ENCODE results near the gene ST8SIA4. TPM values are rescaled to one million over a fixed set of nuclear protein-coding genes. Genes with fewer than 3 reads are reported as not detected.

ST8SIA4 gene, protein sequence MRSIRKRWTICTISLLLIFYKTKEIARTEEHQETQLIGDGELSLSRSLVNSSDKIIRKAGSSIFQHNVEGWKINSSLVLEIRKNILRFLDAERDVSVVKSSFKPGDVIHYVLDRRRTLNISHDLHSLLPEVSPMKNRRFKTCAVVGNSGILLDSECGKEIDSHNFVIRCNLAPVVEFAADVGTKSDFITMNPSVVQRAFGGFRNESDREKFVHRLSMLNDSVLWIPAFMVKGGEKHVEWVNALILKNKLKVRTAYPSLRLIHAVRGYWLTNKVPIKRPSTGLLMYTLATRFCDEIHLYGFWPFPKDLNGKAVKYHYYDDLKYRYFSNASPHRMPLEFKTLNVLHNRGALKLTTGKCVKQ
- total RNA-seq, result 0.68 and 4.1 TPM in 2 replicates

DNA sequence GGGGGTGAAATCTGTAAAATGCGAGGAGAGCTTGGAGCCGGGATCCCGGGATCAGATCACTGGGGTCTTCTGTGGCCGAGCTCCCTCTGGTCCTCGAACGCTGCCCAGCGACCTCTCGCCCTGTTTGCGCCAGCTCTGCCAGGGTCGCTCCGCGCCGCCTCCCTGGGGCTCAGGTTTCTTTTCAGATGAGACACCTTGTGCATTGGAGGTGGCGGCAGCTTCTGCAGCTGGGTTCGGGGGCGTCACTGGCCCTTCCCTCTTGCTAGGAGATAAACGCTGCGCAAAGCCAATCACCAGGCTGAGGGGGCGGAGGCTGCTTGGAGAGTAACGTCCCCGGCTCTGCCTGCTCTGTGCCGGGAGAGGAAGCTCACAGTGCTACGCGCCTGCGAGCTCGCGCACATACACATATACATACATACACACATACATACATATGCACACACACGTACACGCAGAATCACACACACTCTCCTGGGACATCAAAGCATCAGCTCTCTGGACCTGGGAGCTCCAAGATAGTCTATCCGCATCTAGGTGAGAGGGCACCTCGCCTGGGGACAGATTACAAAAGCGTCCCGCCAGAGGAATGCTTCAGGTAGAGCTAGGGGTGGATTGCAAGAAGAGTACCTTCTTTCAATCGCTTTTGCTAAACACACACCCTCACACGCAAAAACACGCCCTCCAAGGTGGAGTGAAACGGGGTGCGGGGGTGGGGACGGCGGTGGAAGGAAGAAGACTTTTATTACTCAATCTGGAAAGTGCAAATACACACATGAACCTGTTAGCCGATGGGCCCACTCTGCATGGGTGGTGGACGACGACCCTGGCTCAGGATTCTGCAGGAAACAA lies at the start of gene ST8SIA4:
Gene ST8SIA4 (minus strand): TSS at position 244 of the 849 bp plus-strand sequence. CDS start 327 bp downstream, outside the sequence.

